Measurements from ENCODE around the gene NHSL2.

GRCh38 chrX:72095370-72095769 is 184.7 kb downstream of the NHSL2 start:
- TF ChIP-seq, protein P1, sequence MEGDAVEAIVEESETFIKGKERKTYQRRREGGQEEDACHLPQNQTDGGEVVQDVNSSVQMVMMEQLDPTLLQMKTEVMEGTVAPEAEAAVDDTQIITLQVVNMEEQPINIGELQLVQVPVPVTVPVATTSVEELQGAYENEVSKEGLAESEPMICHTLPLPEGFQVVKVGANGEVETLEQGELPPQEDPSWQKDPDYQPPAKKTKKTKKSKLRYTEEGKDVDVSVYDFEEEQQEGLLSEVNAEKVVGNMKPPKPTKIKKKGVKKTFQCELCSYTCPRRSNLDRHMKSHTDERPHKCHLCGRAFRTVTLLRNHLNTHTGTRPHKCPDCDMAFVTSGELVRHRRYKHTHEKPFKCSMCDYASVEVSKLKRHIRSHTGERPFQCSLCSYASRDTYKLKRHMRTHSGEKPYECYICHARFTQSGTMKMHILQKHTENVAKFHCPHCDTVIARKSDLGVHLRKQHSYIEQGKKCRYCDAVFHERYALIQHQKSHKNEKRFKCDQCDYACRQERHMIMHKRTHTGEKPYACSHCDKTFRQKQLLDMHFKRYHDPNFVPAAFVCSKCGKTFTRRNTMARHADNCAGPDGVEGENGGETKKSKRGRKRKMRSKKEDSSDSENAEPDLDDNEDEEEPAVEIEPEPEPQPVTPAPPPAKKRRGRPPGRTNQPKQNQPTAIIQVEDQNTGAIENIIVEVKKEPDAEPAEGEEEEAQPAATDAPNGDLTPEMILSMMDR (IDR thresholded peaks at IDR 0.05), result no peak
- no peak for TF ChIP-seq SIN3A (IDR thresholded peaks at IDR 0.05; ENCODE audit: borderline replicate concordance, insufficient read depth, low read depth, low read length)

Measured in Panc1 (cell line).